Hepatocyte (in vitro differentiated cells): Measurements from ENCODE around the gene SNAPC3. TPM values are rescaled to one million over a fixed set of nuclear protein-coding genes. Genes with fewer than 3 reads are reported as not detected.

Experiments
- DNase-seq: peaks from one replicate; pipeline ENCODE4 v3.0.0-alpha.2; 2016; ENCODE audit warnings: low spot score
- H2AFZ ChIP-seq: fragments of 200-600 bp; sonication (generic); 2 replicates; pipeline ENCODE4 v1.6.0; 2016; ENCODE audit warnings: antibody characterized with exemption, mild to moderate bottlenecking
- H3K27ac ChIP-seq: fragments of 200-600 bp; sonication (generic); 2 replicates; pipeline ENCODE4 v1.5.1; 2016; ENCODE audit warnings: mild to moderate bottlenecking
- H3K27me3 ChIP-seq: fragments of 200-600 bp; sonication (generic); 2 replicates; pipeline ENCODE4 v1.6.1; 2016
- H3K36me3 ChIP-seq: fragments of 200-600 bp; sonication (generic); replicated peaks from 2 replicates; pipeline ENCODE4 v1.5.1; 2016; ENCODE audit warnings: low read depth; ENCODE audit not compliant: insufficient read depth
- H3K4me1 ChIP-seq: fragments of 200-600 bp; sonication (generic); 2 replicates; pipeline ENCODE4 v1.5.1; 2016; ENCODE audit warnings: mild to moderate bottlenecking, moderate library complexity; ENCODE audit not compliant: insufficient read depth
- H3K4me2 ChIP-seq: fragments of 200-600 bp; sonication (generic); 2 replicates; pipeline ENCODE4 v1.6.0; 2016
- H3K4me3 ChIP-seq: fragments of 200-600 bp; sonication (generic); 2 replicates; pipeline ENCODE4 v1.5.1; 2016; ENCODE audit warnings: mild to moderate bottlenecking
- H3K79me2 ChIP-seq: fragments of 200-600 bp; sonication (generic); 2 replicates; pipeline ENCODE4 v1.6.0; 2017; ENCODE audit warnings: mild to moderate bottlenecking
- H3K9me2 ChIP-seq: fragments of 200-600 bp; sonication (generic); replicated peaks from 2 replicates; pipeline ENCODE4 v1.6.0; 2017; ENCODE audit warnings: mild to moderate bottlenecking; ENCODE audit not compliant: insufficient read depth
- H3K9me3 ChIP-seq: fragments of 200-600 bp; sonication (generic); 2 replicates; pipeline ENCODE4 v1.5.1; 2016; ENCODE audit warnings: low read depth, mild to moderate bottlenecking
- H4K20me1 ChIP-seq: fragments of 200-600 bp; sonication (generic); 2 replicates; pipeline ENCODE4 v1.6.0; 2016; ENCODE audit warnings: mild to moderate bottlenecking; ENCODE audit not compliant: insufficient read depth, poor library complexity, severe bottlenecking
- EZH2 ChIP-seq: fragments of 200-600 bp; sonication (generic); IDR thresholded peaks from 2 replicates; pipeline ENCODE4 v1.6.1; 2016; ENCODE audit warnings: antibody characterized with exemption, mild to moderate bottlenecking, borderline replicate concordance
- EZH2phosphoT487 ChIP-seq: fragments of 200-600 bp; sonication (generic); IDR thresholded peaks from one replicate; pipeline ENCODE4 v1.6.1; 2018; ENCODE audit warnings: antibody characterized with exemption, mild to moderate bottlenecking, low read depth, moderate library complexity; ENCODE audit not compliant: unreplicated experiment, severe bottlenecking
- WGBS: methylation state at CpG from one replicate; pipeline ENCODE4 v1.1.6; 2016; ENCODE audit warnings: low lambda C conversion rate; ENCODE audit errors: missing lambda C conversion rate; 5-methylcytosine and 5-hydroxymethylcytosine counted together
- polyA plus RNA-seq: library from polyadenylated mRNA; unstranded; fragments of >200 nt; fragmentation: Nextera tagmentation; extraction: Ambion mirVana; gene quantifications from 2 replicates; pipeline ENCODE4 v1.2.1, GENCODE V29; 2016
- total RNA-seq: library from RNA; depleted of rRNA; stranded (reverse); fragments of >200 nt; gene quantifications from 2 replicates; pipeline ENCODE4 v1.2.3, GENCODE V29; 2014
- TF ChIP-seq, protein P1 (sequence below): fragments of 200-600 bp; sonication (generic); IDR thresholded peaks from 2 replicates; pipeline ENCODE4 v1.5.1; 2016; ENCODE audit warnings: antibody characterized with exemption, mild to moderate bottlenecking; ENCODE audit not compliant: poor library complexity

SNAPC3 gene
- total and polyA plus RNA-seq, 2 experiments from 2014 or later, result 21.2 to 34.1 TPM

DNA sequence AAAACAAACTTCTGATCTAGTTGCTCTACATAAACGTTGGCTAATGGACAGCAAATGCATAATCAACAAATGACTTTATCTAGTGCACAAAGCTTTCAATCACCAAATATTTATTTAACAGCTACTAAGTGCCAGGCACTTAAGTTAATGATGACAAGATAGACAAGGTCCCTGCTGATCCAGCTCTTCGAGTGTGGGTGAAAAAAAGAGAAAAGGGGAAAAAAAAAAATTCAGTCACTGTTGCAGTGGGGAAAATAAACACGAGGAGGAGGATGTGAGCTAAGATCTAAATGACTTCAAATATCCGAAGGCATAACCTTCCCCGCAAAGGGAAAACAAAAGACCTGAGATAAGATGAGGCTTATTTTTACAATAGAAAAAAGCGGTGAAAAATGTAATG, 78.5 kb downstream of the SNAPC3 start:
- no peak for DNase-seq
- peaks cover 25% of the 10 kb centered on the region for H3K79me2 ChIP-seq
- TF ChIP-seq, protein P1, sequence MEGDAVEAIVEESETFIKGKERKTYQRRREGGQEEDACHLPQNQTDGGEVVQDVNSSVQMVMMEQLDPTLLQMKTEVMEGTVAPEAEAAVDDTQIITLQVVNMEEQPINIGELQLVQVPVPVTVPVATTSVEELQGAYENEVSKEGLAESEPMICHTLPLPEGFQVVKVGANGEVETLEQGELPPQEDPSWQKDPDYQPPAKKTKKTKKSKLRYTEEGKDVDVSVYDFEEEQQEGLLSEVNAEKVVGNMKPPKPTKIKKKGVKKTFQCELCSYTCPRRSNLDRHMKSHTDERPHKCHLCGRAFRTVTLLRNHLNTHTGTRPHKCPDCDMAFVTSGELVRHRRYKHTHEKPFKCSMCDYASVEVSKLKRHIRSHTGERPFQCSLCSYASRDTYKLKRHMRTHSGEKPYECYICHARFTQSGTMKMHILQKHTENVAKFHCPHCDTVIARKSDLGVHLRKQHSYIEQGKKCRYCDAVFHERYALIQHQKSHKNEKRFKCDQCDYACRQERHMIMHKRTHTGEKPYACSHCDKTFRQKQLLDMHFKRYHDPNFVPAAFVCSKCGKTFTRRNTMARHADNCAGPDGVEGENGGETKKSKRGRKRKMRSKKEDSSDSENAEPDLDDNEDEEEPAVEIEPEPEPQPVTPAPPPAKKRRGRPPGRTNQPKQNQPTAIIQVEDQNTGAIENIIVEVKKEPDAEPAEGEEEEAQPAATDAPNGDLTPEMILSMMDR, result peak; percentile 24
- no peak for TF ChIP-seq EZH2
- no peak for TF ChIP-seq EZH2phosphoT487
- H3K36me3 ChIP-seq, result no peaks in the 10 kb centered on the region
- H3K9me3 ChIP-seq, result no peaks in the 10 kb centered on the region
- 49% methylated on average over 6 of the region's 6 CpGs for WGBS
- no peak overlapping the region for H2AFZ ChIP-seq
- H4K20me1 ChIP-seq, result no peaks in the 10 kb centered on the region
- no peak overlapping the region for H3K4me3 ChIP-seq
- no peaks in the 10 kb centered on the region for H3K4me1 ChIP-seq
- no peaks in the 10 kb centered on the region for H3K27me3 ChIP-seq
- H3K4me2 ChIP-seq, result no peak overlapping the region
- no peak overlapping the region for H3K27ac ChIP-seq
- H3K9me2 ChIP-seq, result no peaks in the 10 kb centered on the region

DNA sequence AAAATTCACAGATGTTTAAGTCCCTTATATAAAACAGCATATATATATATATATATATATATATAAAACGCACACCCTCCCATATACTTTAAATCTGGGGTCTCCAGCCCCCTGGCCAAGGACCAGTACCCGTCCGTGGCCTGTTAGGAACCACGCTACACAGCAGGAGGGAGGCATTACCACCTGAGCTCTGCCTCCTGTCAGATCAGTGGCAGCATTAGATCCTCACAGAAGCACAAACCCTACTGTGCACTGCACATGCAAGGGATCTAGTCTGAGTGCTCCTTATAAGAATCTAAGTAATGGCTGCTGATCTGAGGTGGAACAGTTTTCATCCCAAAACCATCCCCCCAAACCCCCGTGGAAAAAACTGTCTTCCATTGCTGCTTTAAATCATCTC, 79.1 kb downstream of the SNAPC3 start:
- Histone ChIP-seq H4K20me1 (no peaks in the 10 kb centered on the region), H3K4me2 (no peak overlapping the region), H3K9me2 (no peaks in the 10 kb centered on the region), H3K27me3 (no peaks in the 10 kb centered on the region), H3K4me3 (no peak overlapping the region), H3K79me2 (peaks cover 28% of the 10 kb centered on the region), H2AFZ (no peak overlapping the region), H3K27ac (no peak overlapping the region), H3K4me1 (no peaks in the 10 kb centered on the region), H3K36me3 (no peaks in the 10 kb centered on the region), H3K9me3 (no peaks in the 10 kb centered on the region)
- TF ChIP-seq EZH2phosphoT487 (no peak), EZH2 (no peak)
- TF ChIP-seq, protein P1, result no peak
- WGBS, result 94% methylated on average over 3 of the region's 5 CpGs
- no peak for DNase-seq

DNA sequence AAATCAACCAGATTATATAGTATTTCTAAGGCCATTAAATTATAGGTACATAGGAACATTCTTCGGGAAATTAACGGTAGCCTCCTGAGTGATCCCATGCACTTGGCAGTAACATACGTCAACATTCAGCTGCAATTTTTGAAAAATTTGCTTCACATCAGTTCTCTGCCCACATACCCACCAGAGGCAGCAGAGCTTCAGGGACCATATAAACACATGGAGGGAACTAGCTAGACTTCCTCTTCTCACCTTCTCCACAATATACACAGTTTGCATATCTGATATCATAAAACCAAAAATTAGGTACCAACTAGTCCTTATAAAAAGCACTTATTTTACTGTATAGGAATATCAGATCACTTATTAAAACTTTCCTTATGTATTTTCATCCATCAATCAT, 83.2 kb downstream of the SNAPC3 start:
- no peak overlapping the region for H3K27ac ChIP-seq
- TF ChIP-seq, protein P1, result no peak
- TF ChIP-seq EZH2 (no peak), EZH2phosphoT487 (no peak)
- 96% methylated on average over 3 of the region's 3 CpGs for WGBS
- peaks cover 51% of the 10 kb centered on the region for H3K79me2 ChIP-seq
- H3K9me2 ChIP-seq, result no peaks in the 10 kb centered on the region
- H3K4me2 ChIP-seq, result no peak overlapping the region
- H3K36me3 ChIP-seq, result no peaks in the 10 kb centered on the region
- no peak overlapping the region for H2AFZ ChIP-seq
- H3K27me3 ChIP-seq, result no peaks in the 10 kb centered on the region
- DNase-seq, result no peak
- H3K9me3 ChIP-seq, result no peaks in the 10 kb centered on the region
- H4K20me1 ChIP-seq, result no peaks in the 10 kb centered on the region
- H3K4me1 ChIP-seq, result no peaks in the 10 kb centered on the region
- H3K4me3 ChIP-seq, result no peak overlapping the region
